Endodermal cell (in vitro differentiated cells): ENCODE results near the gene PDIA2. TPM values are rescaled to one million over a fixed set of nuclear protein-coding genes. Genes with fewer than 3 reads are reported as not detected.

ENCODE experiments used
- DNase-seq: peaks from one replicate; pipeline ENCODE4 v3.0.0-alpha.2; 2017
- H3K27ac ChIP-seq: 2 replicates; pipeline ENCODE4 v1.5.1; 2013; ENCODE audit warnings: mild to moderate bottlenecking, low read depth, low read length, moderate library complexity
- H3K27me3 ChIP-seq: 2 replicates; pipeline ENCODE4 v1.6.1; 2013; ENCODE audit warnings: mild to moderate bottlenecking, low read length, moderate library complexity; ENCODE audit not compliant: insufficient read depth, control insufficient read depth, poor library complexity, severe bottlenecking
- H3K36me3 ChIP-seq: 2 replicates; pipeline ENCODE4 v1.7.0; 2013; ENCODE audit warnings: mild to moderate bottlenecking, low read length, moderate library complexity; ENCODE audit not compliant: control insufficient read depth, insufficient read depth
- H3K4me1 ChIP-seq: one replicate; pipeline ENCODE4 v1.7.0; 2013; ENCODE audit warnings: low read length; ENCODE audit not compliant: control insufficient read depth, insufficient read depth
- H3K4me3 ChIP-seq: 2 replicates; pipeline ENCODE4 v1.5.1; 2013; ENCODE audit warnings: mild to moderate bottlenecking, low read length, moderate library complexity
- H3K9ac ChIP-seq: 2 replicates; pipeline ENCODE4 v1.6.1; 2013; ENCODE audit warnings: mild to moderate bottlenecking, low read length, moderate library complexity; ENCODE audit not compliant: poor library complexity, severe bottlenecking; ENCODE audit errors: extremely low read depth
- H3K9me3 ChIP-seq: 2 replicates; pipeline ENCODE4 v1.6.1; 2013; ENCODE audit warnings: mild to moderate bottlenecking, low read length, moderate library complexity; ENCODE audit not compliant: control insufficient read depth
- H3K27ac Mint-ChIP-seq: 2 replicates; pipeline ENCODE4 v1.8.0; 2020; ENCODE audit warnings: mixed read lengths
- H3K27me3 Mint-ChIP-seq: 2 replicates; pipeline ENCODE4 v1.8.0; 2021; ENCODE audit warnings: mild to moderate bottlenecking, mixed read lengths; ENCODE audit not compliant: insufficient read depth
- H3K36me3 Mint-ChIP-seq: 2 replicates; pipeline ENCODE4 v1.8.0; 2020; ENCODE audit warnings: low read depth, mixed read lengths
- H3K4me1 Mint-ChIP-seq: 2 replicates; pipeline ENCODE4 v1.8.0; 2020; ENCODE audit warnings: mixed read lengths
- H3K4me3 Mint-ChIP-seq: 2 replicates; pipeline ENCODE4 v1.8.0; 2020; ENCODE audit warnings: mild to moderate bottlenecking, moderate library complexity, mixed read lengths
- H3K9me3 Mint-ChIP-seq: 2 replicates; pipeline ENCODE4 v1.8.0; 2020; ENCODE audit warnings: mild to moderate bottlenecking, mixed read lengths
- WGBS, 2 experiments: methylation state at CpG; one replicate each; pipeline versions ENCODE4 v1.1.5 to v1.1.7; 2013; ENCODE audit warnings: missing lambda C conversion rate in 2 of 2, mixed read lengths in 1 of 2; ENCODE audit not compliant: insufficient coverage in 1 of 2, insufficient read length in 1 of 2; 5-methylcytosine and 5-hydroxymethylcytosine counted together
- total RNA-seq, 2 donors: library from RNA; stranded (reverse); fragmentation: NEBNext Ultra II Directional in 1 of 2; extraction: Animal tissue kit (Norgen Biotek cat#: 25700) in 1 of 2; gene quantifications; 2 replicates in 1 of 2; 3 replicates in 1 of 2; pipeline ENCODE4 v1.2.1, GENCODE V29; 2021
- TF ChIP-seq, protein P1 (sequence below): fragments of 200-600 bp; sonication (generic); conservative IDR thresholded peaks from 2 replicates; pipeline ENCODE4 v1.5.0; 2021; ENCODE audit warnings: antibody characterized with exemption, mild to moderate bottlenecking

The PDIA2 gene
- total RNA-seq, 2 donors from 2014 or later = 2.9 to 9.9 TPM

DNA sequence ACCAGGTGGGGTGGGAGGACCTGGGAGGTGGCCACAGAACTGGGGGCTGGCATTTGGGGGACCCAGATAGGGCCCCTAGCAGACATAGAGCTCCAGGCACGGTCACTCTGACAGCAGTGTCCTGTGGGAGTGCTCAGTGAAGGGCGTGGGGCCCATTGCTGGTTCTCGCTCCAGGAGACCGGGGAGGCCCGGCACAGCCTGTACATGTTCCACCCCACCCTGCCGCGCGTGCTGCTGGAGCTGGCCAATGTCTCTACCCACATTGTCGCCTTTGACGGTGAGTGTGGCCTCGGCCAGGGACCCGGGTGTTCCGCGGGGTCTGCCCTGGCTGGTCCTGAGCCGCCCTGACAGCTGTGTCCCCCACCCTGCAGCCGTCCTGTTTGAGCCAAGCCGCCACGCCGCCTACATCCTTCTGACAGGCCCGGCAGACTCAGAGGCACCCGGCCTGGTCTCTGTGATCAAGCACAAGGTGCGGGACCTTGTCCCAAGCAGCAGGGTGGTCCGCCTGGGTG is 18.5 kb upstream of the PDIA2 start:
- H3K27ac Mint-ChIP-seq = no peak overlapping the region

DNA sequence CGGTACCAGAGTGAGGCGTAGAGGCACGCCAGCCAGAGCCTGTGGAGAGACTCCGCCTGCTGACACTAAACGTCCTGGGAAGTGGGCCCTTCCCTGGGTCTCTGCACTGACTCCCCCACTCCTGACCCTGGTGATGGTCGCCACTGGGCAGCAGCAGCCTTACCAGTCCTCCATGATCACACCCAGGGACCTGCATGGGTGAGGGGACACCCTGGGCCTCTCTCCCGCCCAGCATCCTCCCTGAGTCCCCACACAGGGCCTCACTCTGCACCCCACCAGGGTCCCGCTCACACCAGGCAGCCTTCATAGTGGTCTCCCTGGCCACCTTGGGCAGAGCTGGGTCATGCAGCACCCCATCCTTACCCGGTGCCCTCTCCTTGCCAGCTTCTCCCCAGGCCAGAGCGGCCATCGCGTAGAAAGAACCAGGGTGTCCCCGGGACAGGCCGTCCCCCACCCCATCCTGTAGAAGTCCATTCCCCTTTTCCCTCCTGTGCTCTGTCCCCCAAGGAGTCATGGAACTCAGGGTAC is 17.9 kb upstream of the PDIA2 start:
- H3K4me1 ChIP-seq = no peaks in the 10 kb centered on the region
- H3K9ac ChIP-seq = no peak overlapping the region
- Mint-ChIP-seq H3K9me3 (no peaks in the 10 kb centered on the region), H3K36me3 (peaks cover 19% of the 10 kb centered on the region), H3K4me3 (no peak overlapping the region), H3K27me3 (no peaks in the 10 kb centered on the region), H3K4me1 (no peaks in the 10 kb centered on the region), H3K27ac (no peak overlapping the region)
- no peak overlapping the region for H3K27ac ChIP-seq
- no peaks in the 10 kb centered on the region for H3K9me3 ChIP-seq
- WGBS, 2 experiments = 91 to 93% methylated on average over 4 to 14 of the region's 14 CpGs
- no peaks in the 10 kb centered on the region for H3K36me3 ChIP-seq
- TF ChIP-seq, protein P1, sequence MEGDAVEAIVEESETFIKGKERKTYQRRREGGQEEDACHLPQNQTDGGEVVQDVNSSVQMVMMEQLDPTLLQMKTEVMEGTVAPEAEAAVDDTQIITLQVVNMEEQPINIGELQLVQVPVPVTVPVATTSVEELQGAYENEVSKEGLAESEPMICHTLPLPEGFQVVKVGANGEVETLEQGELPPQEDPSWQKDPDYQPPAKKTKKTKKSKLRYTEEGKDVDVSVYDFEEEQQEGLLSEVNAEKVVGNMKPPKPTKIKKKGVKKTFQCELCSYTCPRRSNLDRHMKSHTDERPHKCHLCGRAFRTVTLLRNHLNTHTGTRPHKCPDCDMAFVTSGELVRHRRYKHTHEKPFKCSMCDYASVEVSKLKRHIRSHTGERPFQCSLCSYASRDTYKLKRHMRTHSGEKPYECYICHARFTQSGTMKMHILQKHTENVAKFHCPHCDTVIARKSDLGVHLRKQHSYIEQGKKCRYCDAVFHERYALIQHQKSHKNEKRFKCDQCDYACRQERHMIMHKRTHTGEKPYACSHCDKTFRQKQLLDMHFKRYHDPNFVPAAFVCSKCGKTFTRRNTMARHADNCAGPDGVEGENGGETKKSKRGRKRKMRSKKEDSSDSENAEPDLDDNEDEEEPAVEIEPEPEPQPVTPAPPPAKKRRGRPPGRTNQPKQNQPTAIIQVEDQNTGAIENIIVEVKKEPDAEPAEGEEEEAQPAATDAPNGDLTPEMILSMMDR = no peak
- H3K4me3 ChIP-seq = no peak overlapping the region
- no peak for DNase-seq
- no peaks in the 10 kb centered on the region for H3K27me3 ChIP-seq

More for the DNA sequence above, 18.5 kb upstream of the PDIA2 start:
- TF ChIP-seq, protein P1 = no peak
- peaks cover 20% of the 10 kb centered on the region for H3K36me3 Mint-ChIP-seq
- no peaks in the 10 kb centered on the region for H3K27me3 ChIP-seq
- no peak overlapping the region for H3K4me3 Mint-ChIP-seq
- H3K27me3 Mint-ChIP-seq = no peaks in the 10 kb centered on the region
- no peaks in the 10 kb centered on the region for H3K9me3 ChIP-seq
- no peaks in the 10 kb centered on the region for H3K9me3 Mint-ChIP-seq
- H3K4me3 ChIP-seq = no peak overlapping the region
- 94 to 99% methylated on average over 14 to 23 of the region's 23 CpGs for WGBS, 2 experiments
- no peaks in the 10 kb centered on the region for H3K36me3 ChIP-seq
- no peaks in the 10 kb centered on the region for H3K4me1 ChIP-seq
- no peak for DNase-seq
- no peaks in the 10 kb centered on the region for H3K4me1 Mint-ChIP-seq
- H3K27ac ChIP-seq = no peak overlapping the region
- no peak overlapping the region for H3K9ac ChIP-seq

DNA sequence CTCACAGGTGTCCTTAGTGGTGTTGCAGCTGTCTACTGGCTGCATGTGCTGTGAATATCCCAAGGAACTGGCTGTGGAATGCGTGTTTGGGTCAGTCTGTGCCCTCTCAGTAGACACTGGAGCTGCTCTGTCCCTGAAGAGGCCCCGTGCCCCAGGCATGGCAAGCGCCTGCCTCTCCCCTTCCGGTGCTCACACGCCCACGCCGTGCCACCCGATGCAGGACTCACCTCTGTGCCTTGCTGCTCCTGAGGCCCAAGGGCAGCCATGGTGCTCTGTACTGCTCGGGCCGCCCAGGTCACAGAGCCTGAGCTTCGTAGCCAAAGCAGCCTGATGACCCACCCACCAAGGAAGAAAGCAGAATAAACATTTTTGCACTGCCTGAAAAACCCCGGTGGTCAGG is 17.3 kb upstream of the PDIA2 start:
- Mint-ChIP-seq H3K4me3 (no peak overlapping the region), H3K27me3 (no peaks in the 10 kb centered on the region), H3K9me3 (no peaks in the 10 kb centered on the region), H3K27ac (no peak overlapping the region), H3K4me1 (no peaks in the 10 kb centered on the region), H3K36me3 (peaks cover 16% of the 10 kb centered on the region)
- TF ChIP-seq, protein P1 = no peak
- Histone ChIP-seq H3K27ac (peak overlapping the region; percentile 29), H3K36me3 (no peaks in the 10 kb centered on the region), H3K9ac (no peak overlapping the region), H3K4me3 (no peak overlapping the region), H3K4me1 (no peaks in the 10 kb centered on the region), H3K9me3 (no peaks in the 10 kb centered on the region), H3K27me3 (no peaks in the 10 kb centered on the region)
- 91 to 100% methylated on average over 10 to 12 of the region's 12 CpGs for WGBS, 2 experiments
- peak; percentile 30 for DNase-seq
